ENCODE measurements around the gene UCP3. TPM values are rescaled to one million over a fixed set of nuclear protein-coding genes. Genes with fewer than 3 reads are reported as not detected.

UCP3 gene
- total and polyA plus RNA-seq, 2 donors, result 0.85 to 1.2 TPM

DNA sequence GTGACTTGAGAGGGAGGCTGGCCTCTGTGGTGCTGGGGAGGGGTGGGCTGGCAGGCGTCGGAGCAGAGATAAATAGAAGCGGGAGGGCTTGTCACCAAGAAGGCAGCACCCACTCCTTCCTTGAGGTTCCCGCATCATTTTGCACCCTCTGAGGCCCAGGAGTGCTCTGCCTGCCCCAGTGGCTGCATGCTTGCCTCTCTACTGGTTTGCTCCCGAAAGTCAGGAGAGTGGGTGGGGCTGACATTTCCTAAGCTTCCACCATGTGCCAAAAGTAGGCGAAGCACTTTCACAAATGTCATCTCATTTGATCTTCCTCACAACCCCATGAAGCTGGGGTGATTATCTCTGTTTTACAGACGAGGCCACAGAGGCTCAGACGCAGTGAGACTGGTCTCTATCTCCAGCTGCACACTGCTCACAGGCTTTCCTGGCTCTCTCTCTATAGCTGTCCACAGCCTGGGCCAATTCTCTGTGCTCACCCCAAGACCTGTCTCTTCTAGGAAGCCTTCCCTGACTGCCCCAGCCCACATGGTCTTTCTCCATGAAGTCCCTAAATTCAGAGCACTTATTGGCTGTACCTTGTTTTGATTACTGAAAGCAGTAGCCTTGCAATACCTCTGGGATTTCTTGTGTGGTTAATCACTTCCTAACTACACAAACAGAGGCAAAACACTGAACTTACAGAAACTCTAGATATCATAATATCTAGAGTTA is 2.6 kb upstream of the UCP3 start:
- Histone ChIP-seq H3K27ac (ENCODE audit: low read depth) (no peak overlapping the region), H3K4me3 (ENCODE audit: low read depth, low read length) (no peak overlapping the region), H3K4me1 (ENCODE audit: insufficient read depth) (no peaks in the 10 kb centered on the region), H3K36me3 (ENCODE audit: insufficient read depth) (peaks cover 2% of the 10 kb centered on the region)
- DNase-seq (ENCODE audit: extremely low spot score), result no peak
- 78% methylated on average over 8 of the region's 8 CpGs for WGBS

DNA sequence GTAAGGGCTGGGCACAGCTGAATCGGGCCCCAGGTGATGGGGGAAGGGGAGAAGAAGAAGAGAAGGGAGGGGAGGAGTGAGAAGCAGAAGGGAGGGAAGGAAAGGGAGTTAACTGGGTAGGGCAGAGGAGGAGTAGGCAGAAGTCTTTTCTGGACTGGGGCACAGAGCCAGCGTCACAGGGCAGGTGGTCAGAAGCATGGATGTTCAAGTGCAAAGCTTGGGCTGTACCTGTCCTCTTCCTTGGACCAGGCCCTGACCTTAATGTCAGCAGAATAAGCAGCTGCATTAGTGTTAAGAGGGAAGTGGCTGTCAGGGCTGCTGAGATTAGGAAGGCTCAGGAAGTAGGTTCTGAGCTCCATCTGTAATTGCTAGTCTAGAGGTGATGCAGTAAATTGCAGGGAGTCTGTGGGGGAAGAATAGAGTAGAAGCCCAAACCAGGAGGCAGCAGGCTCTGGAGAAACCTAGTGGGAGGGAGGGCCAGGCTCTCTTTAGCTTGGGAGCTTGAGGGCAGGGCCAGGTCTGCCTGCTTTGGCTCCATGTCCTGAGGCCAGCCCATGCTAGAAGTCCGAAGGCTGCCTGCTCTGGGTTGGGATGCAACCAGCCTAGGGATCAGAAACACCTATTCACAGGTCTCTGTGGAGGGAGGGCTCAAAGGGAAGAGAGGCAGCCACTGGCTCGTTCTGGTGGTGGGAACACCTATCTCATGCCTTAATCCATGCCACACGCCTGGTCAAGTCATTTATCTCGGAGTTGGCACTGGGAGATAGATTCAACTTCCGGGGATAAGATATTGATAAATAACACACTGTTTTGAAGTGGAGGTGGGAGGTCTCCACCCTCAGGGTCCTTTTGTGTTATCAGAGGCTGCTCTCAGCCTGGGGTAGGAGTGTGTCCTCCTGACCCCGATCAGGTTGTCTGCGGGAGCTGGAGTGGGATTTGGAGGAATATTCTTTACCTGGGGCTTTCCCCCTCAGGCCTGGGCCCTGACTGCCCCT is 1.7 kb upstream of the UCP3 start:
- Histone ChIP-seq H3K36me3 (ENCODE audit: insufficient read depth) (peaks cover 2% of the 10 kb centered on the region), H3K27ac (ENCODE audit: low read depth) (no peak overlapping the region), H3K4me1 (ENCODE audit: insufficient read depth) (no peaks in the 10 kb centered on the region), H3K4me3 (ENCODE audit: low read depth, low read length) (no peak overlapping the region)
- 87% methylated on average over 9 of the region's 9 CpGs for WGBS
- DNase-seq (ENCODE audit: extremely low spot score), result no peak

DNA sequence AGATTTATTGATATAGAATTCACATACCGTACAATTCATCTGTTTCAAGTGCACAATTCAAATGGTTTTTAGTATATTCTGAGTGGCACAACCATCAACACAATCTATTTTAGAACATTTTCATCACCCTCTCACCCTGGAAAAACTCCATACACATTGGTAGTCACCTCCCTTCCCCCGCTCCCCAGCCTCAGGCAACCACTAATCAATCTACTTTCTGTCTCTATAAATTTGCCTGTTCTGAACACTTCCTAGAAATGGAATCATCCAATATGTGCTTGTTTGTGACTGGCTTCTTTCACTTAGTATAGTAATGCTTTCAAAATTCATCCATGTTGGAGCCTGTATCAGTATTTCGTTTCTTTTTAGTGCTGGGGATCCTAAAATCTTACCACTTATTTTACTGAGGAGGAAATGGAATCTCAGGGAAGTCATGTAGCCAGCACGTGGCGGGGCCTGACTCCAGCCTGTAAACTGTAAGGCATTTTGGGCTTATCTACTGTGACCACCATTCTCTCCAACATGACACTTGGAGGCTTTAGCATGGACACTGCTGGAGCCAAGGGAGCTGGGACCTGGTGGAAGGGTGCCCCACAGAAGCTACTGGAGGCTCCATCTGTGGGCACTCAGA is 905 bp upstream of the UCP3 start:
- Histone ChIP-seq H3K36me3 (ENCODE audit: insufficient read depth) (peaks cover 2% of the 10 kb centered on the region), H3K27ac (ENCODE audit: low read depth) (no peak overlapping the region), H3K4me1 (ENCODE audit: insufficient read depth) (no peaks in the 10 kb centered on the region), H3K4me3 (ENCODE audit: low read depth, low read length) (no peak overlapping the region)
- 88% methylated on average over 5 of the region's 5 CpGs for WGBS
- no peak for DNase-seq (ENCODE audit: extremely low spot score)

GRCh38 chr11:74009230-74009547 is 304 bp upstream of the UCP3 start:
- H3K4me3 ChIP-seq (ENCODE audit: low read depth, low read length), result no peak overlapping the region
- no peak overlapping the region for H3K27ac ChIP-seq (ENCODE audit: low read depth)
- H3K36me3 ChIP-seq (ENCODE audit: insufficient read depth), result peaks cover 2% of the 10 kb centered on the region
- no peak for DNase-seq (ENCODE audit: extremely low spot score)
- H3K4me1 ChIP-seq (ENCODE audit: insufficient read depth), result no peaks in the 10 kb centered on the region
- WGBS, result 93% methylated on average over 3 of the region's 3 CpGs

- DNase-seq (ENCODE audit: extremely low spot score), result no peak
- peaks cover 2% of the 10 kb centered on the region for H3K36me3 ChIP-seq (ENCODE audit: insufficient read depth)
- no peak overlapping the region for H3K27ac ChIP-seq (ENCODE audit: low read depth)
- no peak overlapping the region for H3K4me3 ChIP-seq (ENCODE audit: low read depth, low read length)
- no peaks in the 10 kb centered on the region for H3K4me1 ChIP-seq (ENCODE audit: insufficient read depth)
- 69% methylated on average over 6 of the region's 6 CpGs for WGBS
These were observed 1.1 kb downstream of the UCP3 start for GRCh38 chr11:74007691-74008372.

DNA sequence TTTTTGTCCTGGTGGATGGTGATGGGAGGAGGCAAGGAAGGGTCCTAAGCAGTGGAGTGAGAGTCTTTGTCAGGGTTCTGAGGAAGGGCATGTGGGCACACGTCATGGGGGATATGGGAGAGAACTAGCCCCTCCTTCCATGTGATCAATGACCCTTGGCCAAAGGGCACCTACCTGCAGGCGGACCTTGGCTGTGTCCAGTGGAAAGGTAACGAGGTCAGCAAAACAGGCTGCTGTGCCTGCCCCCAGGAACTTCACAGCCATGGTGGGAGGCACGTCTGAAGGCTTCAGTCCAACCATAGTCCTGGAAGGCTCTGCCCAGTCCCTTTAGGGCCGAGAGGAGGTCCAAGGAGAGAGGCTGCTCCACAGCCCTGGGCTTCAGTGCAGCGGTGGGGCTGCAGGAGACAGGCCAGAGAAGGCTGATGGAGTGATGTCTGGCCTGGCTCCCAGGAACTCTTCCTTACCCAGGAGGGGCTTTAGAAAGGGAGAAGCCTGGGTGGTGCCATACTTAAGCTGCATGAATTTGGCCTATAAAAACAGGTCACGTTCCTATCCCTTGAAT is 2.1 kb downstream of the UCP3 start:
- DNase-seq (ENCODE audit: extremely low spot score), result no peak
- Histone ChIP-seq H3K4me1 (ENCODE audit: insufficient read depth) (no peaks in the 10 kb centered on the region), H3K27ac (ENCODE audit: low read depth) (no peak overlapping the region), H3K36me3 (ENCODE audit: insufficient read depth) (no peaks in the 10 kb centered on the region), H3K4me3 (ENCODE audit: low read depth, low read length) (no peak overlapping the region)
- 86% methylated on average over 7 of the region's 7 CpGs for WGBS

GRCh38 chr11:74005721-74006517 is 3.0 kb downstream of the UCP3 start:
- DNase-seq (ENCODE audit: extremely low spot score), result no peak
- no peak overlapping the region for H3K4me3 ChIP-seq (ENCODE audit: low read depth, low read length)
- no peak overlapping the region for H3K27ac ChIP-seq (ENCODE audit: low read depth)
- H3K4me1 ChIP-seq (ENCODE audit: insufficient read depth), result no peaks in the 10 kb centered on the region
- no peaks in the 10 kb centered on the region for H3K36me3 ChIP-seq (ENCODE audit: insufficient read depth)
- 95% methylated on average over 29 of the region's 29 CpGs for WGBS

DNA sequence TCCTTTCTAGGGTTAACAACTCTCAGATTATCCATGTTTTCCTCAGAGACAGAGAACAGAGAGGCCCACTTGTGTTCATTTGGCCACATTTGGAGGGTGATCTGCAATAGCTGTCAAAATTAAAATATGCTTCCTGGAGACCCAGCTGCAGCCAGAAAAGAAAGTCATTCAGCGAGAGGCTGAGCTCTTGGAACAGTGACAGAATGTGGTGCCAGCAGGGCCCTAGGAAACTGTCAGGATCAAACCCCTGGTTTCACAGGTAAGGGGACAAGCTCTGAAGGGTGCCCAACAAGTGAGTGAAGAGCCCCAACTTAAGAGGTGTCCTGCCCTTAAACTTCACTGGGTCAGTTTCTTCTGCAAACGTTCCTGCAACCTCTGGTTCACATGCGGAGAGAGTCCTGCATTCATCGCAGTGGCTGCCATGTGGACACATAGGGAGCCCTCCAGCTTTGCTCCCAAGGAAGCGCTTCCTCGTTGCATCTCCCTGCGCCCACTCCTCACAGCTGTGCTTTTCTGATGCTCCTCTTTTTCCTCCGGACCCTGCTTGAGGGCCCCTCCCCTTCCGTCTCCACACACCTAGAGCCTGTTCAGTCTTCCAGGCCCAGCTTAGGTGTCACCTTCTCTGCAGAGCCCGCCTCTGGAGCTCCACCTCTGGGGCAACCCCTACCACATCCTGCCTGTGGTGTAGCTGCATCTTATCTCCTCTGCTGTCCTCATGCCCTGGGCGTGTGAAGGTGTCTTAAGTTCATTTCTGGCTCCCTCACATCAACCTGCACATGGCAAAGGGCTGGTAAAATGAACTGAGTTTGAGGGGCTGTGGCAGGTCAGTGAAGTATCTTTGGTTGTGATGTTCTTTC is 3.9 kb downstream of the UCP3 start:
- Histone ChIP-seq H3K27ac (ENCODE audit: low read depth) (no peak overlapping the region), H3K36me3 (ENCODE audit: insufficient read depth) (no peaks in the 10 kb centered on the region), H3K4me1 (ENCODE audit: insufficient read depth) (no peaks in the 10 kb centered on the region), H3K4me3 (ENCODE audit: low read depth, low read length) (no peak overlapping the region)
- no peak for DNase-seq (ENCODE audit: extremely low spot score)
- 75% methylated on average over 11 of the region's 11 CpGs for WGBS

GRCh38 chr11:74004046-74004695 is 4.7 kb downstream of the UCP3 start:
- no peak overlapping the region for H3K4me3 ChIP-seq (ENCODE audit: low read depth, low read length)
- DNase-seq (ENCODE audit: extremely low spot score), result no peak
- H3K4me1 ChIP-seq (ENCODE audit: insufficient read depth), result no peaks in the 10 kb centered on the region
- no peaks in the 10 kb centered on the region for H3K36me3 ChIP-seq (ENCODE audit: insufficient read depth)
- no peak overlapping the region for H3K27ac ChIP-seq (ENCODE audit: low read depth)
- 83% methylated on average over 6 of the region's 6 CpGs for WGBS

- DNase-seq (ENCODE audit: extremely low spot score), result no peak
- H3K36me3 ChIP-seq (ENCODE audit: insufficient read depth), result no peaks in the 10 kb centered on the region
These were observed 6.1 kb downstream of the UCP3 start for GRCh38 chr11:74002832-74003231.

DNA sequence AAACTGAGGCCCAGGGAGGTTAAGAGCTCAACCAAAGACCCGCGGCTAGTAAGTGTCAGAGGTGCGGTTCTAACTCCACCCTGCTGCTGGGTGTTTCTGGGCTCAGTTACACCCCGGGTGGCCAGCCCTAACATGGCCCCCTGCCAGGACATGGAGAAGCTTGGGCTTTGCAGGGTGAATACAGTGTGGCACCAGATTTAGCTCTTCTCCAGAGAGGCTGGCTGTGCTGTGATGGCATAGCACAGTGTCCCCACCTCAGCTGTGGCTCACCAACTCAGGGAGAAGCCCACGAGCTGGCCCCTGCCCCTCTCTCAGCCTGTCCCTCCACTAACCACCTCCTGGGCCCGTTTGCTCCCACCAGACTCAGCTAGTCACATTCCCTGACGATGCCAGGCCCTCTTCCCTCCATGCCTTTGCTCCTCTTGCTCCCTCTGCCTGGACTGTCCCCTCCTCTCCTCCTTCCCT is 7.0 kb downstream of the UCP3 start:
- no peak overlapping the region for H3K27ac ChIP-seq (ENCODE audit: low read depth)
- no peak for DNase-seq (ENCODE audit: extremely low spot score)
- WGBS, result 77% methylated on average over 7 of the region's 7 CpGs
- H3K36me3 ChIP-seq (ENCODE audit: insufficient read depth), result no peaks in the 10 kb centered on the region
- H3K4me3 ChIP-seq (ENCODE audit: low read depth, low read length), result no peak overlapping the region
- H3K4me1 ChIP-seq (ENCODE audit: insufficient read depth), result no peaks in the 10 kb centered on the region

More at GRCh38 chr11:74002832-74003231, 6.1 kb downstream of the UCP3 start:
- 92% methylated on average over 4 of the region's 4 CpGs for WGBS
- H3K4me3 ChIP-seq (ENCODE audit: low read depth, low read length), result no peak overlapping the region
- H3K27ac ChIP-seq (ENCODE audit: low read depth), result no peak overlapping the region
- no peaks in the 10 kb centered on the region for H3K4me1 ChIP-seq (ENCODE audit: insufficient read depth)

Data from urinary bladder (tissue), 4 donors.